ENCODE measurements around the gene KRTAP16-1. TPM values are rescaled to one million over a fixed set of nuclear protein-coding genes. Genes with fewer than 3 reads are reported as not detected.

The KRTAP16-1 gene
- polyA plus RNA-seq, 1 donor from 2014 or later, result not detected

DNA sequence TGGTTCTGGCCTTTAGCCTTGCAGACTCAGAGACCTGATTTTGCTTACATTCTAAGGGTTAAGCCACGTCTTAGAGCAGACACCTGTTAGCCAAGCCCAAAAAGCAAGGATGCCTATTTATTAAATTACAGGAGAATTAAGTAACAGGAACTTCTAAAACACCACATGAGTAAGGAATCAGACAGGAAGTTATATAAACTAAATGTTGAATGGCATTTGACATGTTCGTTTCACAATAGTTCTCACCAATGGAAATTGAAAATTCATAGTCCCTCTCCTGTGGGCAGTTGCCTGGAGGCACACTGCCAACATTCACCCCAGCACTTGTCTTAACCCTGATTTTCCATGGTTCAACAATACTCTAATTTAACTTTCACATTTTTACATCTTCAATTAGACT lies 24.6 kb downstream of the KRTAP16-1 start:
- H3K27ac ChIP-seq (ENCODE audit: low read length), result no peak overlapping the region
- TF ChIP-seq POLR2AphosphoS5 (IDR thresholded peaks at IDR 0.05) (no peak), EZH2 (IDR thresholded peaks at IDR 0.05; ENCODE audit: borderline replicate concordance, insufficient read depth, low read length, poor library complexity, severe bottlenecking) (no peak), MXI1 (conservative IDR thresholded peaks at IDR 0.05; ENCODE audit: poor library complexity, severe bottlenecking) (no peak), SMC3 (conservative IDR thresholded peaks at IDR 0.05; ENCODE audit: poor library complexity) (no peak), TAF1 (IDR thresholded peaks at IDR 0.05; ENCODE audit: low read depth) (no peak), RAD21 (conservative IDR thresholded peaks at IDR 0.05) (no peak), EP300 (conservative IDR thresholded peaks at IDR 0.05; ENCODE audit: poor library complexity, severe bottlenecking) (no peak)
- TF ChIP-seq, protein P1, sequence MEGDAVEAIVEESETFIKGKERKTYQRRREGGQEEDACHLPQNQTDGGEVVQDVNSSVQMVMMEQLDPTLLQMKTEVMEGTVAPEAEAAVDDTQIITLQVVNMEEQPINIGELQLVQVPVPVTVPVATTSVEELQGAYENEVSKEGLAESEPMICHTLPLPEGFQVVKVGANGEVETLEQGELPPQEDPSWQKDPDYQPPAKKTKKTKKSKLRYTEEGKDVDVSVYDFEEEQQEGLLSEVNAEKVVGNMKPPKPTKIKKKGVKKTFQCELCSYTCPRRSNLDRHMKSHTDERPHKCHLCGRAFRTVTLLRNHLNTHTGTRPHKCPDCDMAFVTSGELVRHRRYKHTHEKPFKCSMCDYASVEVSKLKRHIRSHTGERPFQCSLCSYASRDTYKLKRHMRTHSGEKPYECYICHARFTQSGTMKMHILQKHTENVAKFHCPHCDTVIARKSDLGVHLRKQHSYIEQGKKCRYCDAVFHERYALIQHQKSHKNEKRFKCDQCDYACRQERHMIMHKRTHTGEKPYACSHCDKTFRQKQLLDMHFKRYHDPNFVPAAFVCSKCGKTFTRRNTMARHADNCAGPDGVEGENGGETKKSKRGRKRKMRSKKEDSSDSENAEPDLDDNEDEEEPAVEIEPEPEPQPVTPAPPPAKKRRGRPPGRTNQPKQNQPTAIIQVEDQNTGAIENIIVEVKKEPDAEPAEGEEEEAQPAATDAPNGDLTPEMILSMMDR (IDR thresholded peaks at IDR 0.05; ENCODE audit: poor library complexity, severe bottlenecking), result no peak
- TF ChIP-seq, protein P2, sequence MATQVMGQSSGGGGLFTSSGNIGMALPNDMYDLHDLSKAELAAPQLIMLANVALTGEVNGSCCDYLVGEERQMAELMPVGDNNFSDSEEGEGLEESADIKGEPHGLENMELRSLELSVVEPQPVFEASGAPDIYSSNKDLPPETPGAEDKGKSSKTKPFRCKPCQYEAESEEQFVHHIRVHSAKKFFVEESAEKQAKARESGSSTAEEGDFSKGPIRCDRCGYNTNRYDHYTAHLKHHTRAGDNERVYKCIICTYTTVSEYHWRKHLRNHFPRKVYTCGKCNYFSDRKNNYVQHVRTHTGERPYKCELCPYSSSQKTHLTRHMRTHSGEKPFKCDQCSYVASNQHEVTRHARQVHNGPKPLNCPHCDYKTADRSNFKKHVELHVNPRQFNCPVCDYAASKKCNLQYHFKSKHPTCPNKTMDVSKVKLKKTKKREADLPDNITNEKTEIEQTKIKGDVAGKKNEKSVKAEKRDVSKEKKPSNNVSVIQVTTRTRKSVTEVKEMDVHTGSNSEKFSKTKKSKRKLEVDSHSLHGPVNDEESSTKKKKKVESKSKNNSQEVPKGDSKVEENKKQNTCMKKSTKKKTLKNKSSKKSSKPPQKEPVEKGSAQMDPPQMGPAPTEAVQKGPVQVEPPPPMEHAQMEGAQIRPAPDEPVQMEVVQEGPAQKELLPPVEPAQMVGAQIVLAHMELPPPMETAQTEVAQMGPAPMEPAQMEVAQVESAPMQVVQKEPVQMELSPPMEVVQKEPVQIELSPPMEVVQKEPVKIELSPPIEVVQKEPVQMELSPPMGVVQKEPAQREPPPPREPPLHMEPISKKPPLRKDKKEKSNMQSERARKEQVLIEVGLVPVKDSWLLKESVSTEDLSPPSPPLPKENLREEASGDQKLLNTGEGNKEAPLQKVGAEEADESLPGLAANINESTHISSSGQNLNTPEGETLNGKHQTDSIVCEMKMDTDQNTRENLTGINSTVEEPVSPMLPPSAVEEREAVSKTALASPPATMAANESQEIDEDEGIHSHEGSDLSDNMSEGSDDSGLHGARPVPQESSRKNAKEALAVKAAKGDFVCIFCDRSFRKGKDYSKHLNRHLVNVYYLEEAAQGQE (IDR thresholded peaks at IDR 0.05; ENCODE audit: borderline replicate concordance), result no peak
- H2AFZ ChIP-seq (ENCODE audit: low read depth, low read length), result no peak overlapping the region
- H3K9me2 ChIP-seq (ENCODE audit: insufficient read depth, low read length), result no peaks in the 10 kb centered on the region
- no peaks in the 10 kb centered on the region for H3K27me3 ChIP-seq (ENCODE audit: insufficient read depth, low read depth, low read length)
- H3K4me2 ChIP-seq (ENCODE audit: low read length), result no peak overlapping the region
- no peaks in the 10 kb centered on the region for H4K20me1 ChIP-seq (ENCODE audit: insufficient read depth)
- H3F3A ChIP-seq (ENCODE audit: insufficient read depth, low read length, poor library complexity, severe bottlenecking), result no peaks in the 10 kb centered on the region
- H3K9ac ChIP-seq (ENCODE audit: low read length), result no peak overlapping the region
- no peak overlapping the region for H3K4me3 ChIP-seq (ENCODE audit: low read length)
- no peaks in the 10 kb centered on the region for H3K36me3 ChIP-seq (ENCODE audit: insufficient read depth, low read length)
- H3K79me2 ChIP-seq (replicated peaks; ENCODE audit: insufficient read depth, low read length), result no peaks in the 10 kb centered on the region
- H3K9me3 ChIP-seq (ENCODE audit: low read length), result no peaks in the 10 kb centered on the region

DNA sequence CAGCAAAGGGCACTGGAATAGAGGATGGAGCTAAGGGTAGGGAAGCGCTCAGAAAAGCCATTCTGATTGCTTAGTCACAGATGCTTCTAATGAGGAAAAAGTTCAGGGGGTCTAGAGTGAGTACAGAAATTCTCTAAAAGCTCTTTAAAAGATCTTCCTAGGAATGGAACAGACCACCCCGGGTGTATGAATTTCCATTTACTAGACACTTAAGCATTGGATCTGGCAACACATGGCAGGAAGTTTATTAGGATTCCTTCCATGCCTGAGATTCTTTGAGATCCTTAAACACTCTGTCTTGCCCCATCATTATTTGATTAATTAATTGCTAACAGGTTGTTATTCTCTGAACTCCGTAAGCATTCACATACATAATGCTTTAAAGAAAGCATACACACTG lies 25.1 kb downstream of the KRTAP16-1 start:
- Histone ChIP-seq H3K79me2 (replicated peaks; ENCODE audit: insufficient read depth, low read length) (no peaks in the 10 kb centered on the region), H3K9me3 (ENCODE audit: low read length) (no peaks in the 10 kb centered on the region), H3F3A (ENCODE audit: insufficient read depth, low read length, poor library complexity, severe bottlenecking) (no peaks in the 10 kb centered on the region), H3K9me2 (ENCODE audit: insufficient read depth, low read length) (no peaks in the 10 kb centered on the region), H2AFZ (ENCODE audit: low read depth, low read length) (no peak overlapping the region), H3K4me3 (ENCODE audit: low read length) (no peak overlapping the region), H3K9ac (ENCODE audit: low read length) (no peak overlapping the region), H3K27ac (ENCODE audit: low read length) (no peak overlapping the region), H3K27me3 (ENCODE audit: insufficient read depth, low read depth, low read length) (no peaks in the 10 kb centered on the region), H3K36me3 (ENCODE audit: insufficient read depth, low read length) (no peaks in the 10 kb centered on the region), H3K4me2 (ENCODE audit: low read length) (no peak overlapping the region), H4K20me1 (ENCODE audit: insufficient read depth) (no peaks in the 10 kb centered on the region)
- TF ChIP-seq MXI1 (conservative IDR thresholded peaks at IDR 0.05; ENCODE audit: poor library complexity, severe bottlenecking), result no peak
- no peak for TF ChIP-seq RAD21 (conservative IDR thresholded peaks at IDR 0.05)
- no peak for TF ChIP-seq EZH2 (IDR thresholded peaks at IDR 0.05; ENCODE audit: borderline replicate concordance, insufficient read depth, low read length, poor library complexity, severe bottlenecking)
- TF ChIP-seq, protein P2 (IDR thresholded peaks at IDR 0.05; ENCODE audit: borderline replicate concordance), result no peak
- no peak for TF ChIP-seq TAF1 (IDR thresholded peaks at IDR 0.05; ENCODE audit: low read depth)
- no peak for TF ChIP-seq POLR2AphosphoS5 (IDR thresholded peaks at IDR 0.05)

Data from neural cell (in vitro differentiated cells).